GM12892 (cell line): Measurements from ENCODE around the gene SCARB2.

ENCODE experiments used
- POLR2A ChIP-seq: IDR thresholded peaks from 2 replicates; pipeline ENCODE4 v1.6.1; 2011; ENCODE audit warnings: low read depth, low read length, control low read depth
- TAF1 ChIP-seq: IDR thresholded peaks from 2 replicates; pipeline ENCODE4 v1.6.1; 2011; ENCODE audit warnings: low read depth, mild to moderate bottlenecking, control low read depth, low read length, borderline replicate concordance

GRCh38 chr4:76216975-76217814 is 3.6 kb upstream of the SCARB2 start:
- TF ChIP-seq TAF1 (no peak), POLR2A (no peak)
